ENCODE measurements around the gene INTS14. TPM values are rescaled to one million over a fixed set of nuclear protein-coding genes. Genes with fewer than 3 reads are reported as not detected.

Gene INTS14
- total and polyA plus RNA-seq, 2 of the 8 experiments (the other 6 are each of a cell fraction or from before 2014, with no cell fraction given) = 33.1 to 33.7 TPM

DNA sequence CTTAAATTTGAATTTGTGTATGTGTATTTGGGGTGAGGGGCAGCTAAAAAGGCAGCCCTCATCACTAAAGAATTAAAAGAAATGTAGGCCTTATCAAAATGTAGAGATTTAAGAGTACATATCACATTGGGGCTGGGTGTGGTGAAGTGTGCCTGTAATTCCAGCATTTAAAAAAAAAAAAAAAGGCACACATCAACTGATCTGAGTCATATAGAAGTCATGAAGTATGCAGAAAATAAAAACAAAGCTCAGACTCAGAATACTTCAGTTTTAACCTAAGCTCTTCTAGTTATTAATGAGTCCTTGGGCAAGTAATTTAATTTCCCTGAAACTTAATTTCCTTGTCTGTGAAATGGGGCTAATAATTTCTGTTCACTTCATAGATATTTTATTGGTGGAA is 42.4 kb upstream of the INTS14 start (continued):
- TF ChIP-seq RNF2 (IDR thresholded peaks at IDR 0.05; ENCODE audit: borderline replicate concordance, low read depth, low read length, missing control alignments, poor library complexity, severe bottlenecking) (no peak), BCL11A (IDR thresholded peaks at IDR 0.05; ENCODE audit: low read depth in 2 of 2, low read length in 2 of 2) (no peak), BACH1 (IDR thresholded peaks at IDR 0.05; ENCODE audit: low read length) (no peak)
